Jurkat, Clone E6-1 (cell line): ENCODE results near the gene APOO. TPM values are rescaled to one million over a fixed set of nuclear protein-coding genes. Genes with fewer than 3 reads are reported as not detected.

Source experiments
- DNase-seq: peaks from one replicate; pipeline ENCODE4 v3.0.0-alpha.2; 2011; ENCODE audit warnings: low read depth, low spot score
- H3K4me3 ChIP-seq: 2 replicates; pipeline ENCODE4 v1.5.1; 2011; ENCODE audit warnings: mild to moderate bottlenecking, low read length, control low read depth, moderate library complexity
- polyA plus RNA-seq: library from polyadenylated mRNA; unstranded; fragments of >200 nt; gene quantifications from one replicate; pipeline ENCODE4 v1.2.1, GENCODE V29; 2012; ENCODE audit warnings: missing spikeins; ENCODE audit not compliant: insufficient read length, insufficient read depth

The APOO gene
- polyA plus RNA-seq, result 59.3 TPM

DNA sequence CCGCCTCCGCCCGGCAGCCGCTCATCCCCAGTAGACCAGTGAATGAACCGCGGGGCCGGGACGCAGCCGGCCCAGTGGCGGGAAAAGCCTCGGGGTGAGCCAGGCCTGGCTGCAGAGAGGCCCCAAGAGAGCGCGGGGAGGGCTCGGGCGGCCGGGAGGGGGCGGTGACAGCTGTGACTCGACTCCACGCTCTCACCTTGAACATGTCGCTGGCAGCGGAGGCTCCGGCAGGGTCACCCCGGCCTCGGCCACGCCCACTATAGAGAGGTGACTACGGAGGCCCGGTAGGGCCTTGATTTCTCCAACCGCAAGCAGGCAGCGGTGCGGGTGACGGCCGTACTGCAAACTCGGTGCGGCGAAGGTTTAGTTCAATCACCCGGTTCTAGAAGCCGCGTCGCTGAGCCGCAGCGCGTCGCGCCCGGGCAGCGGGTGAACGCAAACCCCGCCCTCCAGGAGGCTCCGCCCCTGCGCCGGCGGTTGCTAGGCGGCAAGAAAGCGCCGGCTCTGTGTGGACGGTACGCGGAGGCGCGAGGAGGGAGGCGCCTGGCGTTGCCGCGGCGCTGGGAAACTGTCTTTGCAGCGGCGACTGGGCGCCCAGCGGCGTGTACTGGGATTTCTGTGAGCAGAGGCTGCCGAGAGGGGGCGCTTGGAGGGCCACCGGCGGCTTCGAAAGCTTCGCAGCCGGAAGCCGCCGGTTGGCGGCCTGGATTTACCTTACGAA is at the start of gene APOO, which contains the start of gene CXorf58:
TSS of gene APOO (minus strand) at position 441 of the 721 bp plus-strand sequence. CDS start at position 205, 236 bp downstream.
TSS of gene CXorf58 (plus strand) at position 509 of the 721 bp plus-strand sequence. CDS start 2,297 bp downstream, outside the sequence.
- peak within 1 kb of the TSS; percentile 69 for H3K4me3 ChIP-seq
- DNase-seq, result peak; percentile 89

DNA sequence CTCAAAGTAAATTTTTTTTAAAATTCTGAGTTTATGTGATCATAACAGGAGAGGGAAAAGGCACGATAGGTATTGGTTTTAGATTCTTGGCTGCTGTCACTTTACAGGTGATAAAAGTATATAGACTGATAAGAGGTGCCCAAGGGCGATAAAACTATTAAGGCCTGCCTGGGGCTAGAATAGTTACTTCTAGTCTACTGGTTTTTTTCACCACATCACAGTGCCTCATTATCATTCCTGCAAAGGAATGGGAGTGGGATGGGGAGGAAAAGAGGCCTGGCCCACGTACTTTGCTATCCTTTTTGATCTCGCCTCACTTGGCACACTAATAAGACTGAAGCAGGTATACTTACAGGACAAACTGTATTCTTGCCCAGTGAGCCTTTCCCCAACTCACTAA is 46.7 kb upstream of the APOO start:
- H3K4me3 ChIP-seq, result no peak overlapping the region
- DNase-seq, result no peak

DNA sequence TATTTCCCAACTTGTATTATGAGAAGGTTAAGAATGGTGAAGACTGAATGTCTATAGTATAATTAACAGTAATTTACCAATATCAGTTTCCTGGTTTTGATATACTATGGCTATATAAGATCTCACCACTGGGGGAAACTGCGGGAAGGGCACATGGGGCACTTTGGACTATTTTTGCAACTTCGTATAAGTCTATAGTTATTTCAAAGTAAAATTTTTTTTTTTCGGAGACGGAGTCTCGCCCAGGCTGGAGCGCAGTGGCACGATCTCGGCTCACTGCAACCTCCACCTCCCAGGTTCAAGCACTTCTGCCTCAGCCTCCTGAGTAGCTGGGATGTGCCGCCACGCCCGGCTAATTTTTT is 46.2 kb upstream of the APOO start:
- H3K4me3 ChIP-seq, result no peak overlapping the region
- no peak for DNase-seq

DNA sequence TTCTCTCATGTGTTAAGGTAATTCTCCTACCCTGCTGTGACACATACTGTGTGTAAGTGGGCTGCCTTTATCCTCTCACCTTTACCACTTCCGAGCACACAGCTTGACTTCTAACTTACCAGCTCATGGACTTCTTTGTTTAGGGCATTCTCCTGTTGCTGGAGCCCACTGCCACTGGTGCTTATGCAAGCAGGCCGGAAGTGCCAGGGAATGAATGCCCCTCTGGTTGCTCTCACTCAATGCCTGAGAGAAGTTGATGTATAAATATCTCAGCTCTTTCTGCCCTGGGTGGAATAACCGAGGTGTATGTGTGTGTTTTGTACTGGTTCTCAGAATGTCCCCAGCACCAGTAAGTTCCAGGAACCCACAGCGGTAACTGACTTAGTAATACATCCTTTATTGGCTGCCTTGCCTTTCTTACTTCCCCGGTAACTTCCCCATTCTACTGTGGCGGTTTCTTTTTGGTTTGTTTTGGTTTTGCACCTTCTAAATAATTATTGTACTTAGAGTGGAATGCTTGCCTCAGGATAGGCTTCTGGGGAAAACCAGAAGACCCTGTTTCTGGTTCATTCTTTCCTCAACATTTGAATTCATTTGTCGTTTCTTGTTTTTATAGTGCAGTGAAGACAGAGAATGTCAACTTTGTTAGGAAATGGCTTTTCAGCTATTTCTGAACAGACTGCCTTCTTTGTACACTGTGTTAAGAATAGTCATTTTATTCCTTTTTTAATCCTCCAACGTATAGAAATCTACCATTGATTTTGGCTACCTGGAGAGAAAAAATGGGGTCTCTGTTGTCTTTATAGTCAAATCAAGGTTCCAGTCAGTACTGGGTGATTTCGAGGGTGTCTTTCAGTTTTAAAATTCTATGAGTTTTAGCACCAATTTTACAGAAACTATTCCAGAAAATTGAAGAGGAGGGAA is 45.5 kb upstream of the APOO start:
- no peak for DNase-seq
- no peak overlapping the region for H3K4me3 ChIP-seq

DNA sequence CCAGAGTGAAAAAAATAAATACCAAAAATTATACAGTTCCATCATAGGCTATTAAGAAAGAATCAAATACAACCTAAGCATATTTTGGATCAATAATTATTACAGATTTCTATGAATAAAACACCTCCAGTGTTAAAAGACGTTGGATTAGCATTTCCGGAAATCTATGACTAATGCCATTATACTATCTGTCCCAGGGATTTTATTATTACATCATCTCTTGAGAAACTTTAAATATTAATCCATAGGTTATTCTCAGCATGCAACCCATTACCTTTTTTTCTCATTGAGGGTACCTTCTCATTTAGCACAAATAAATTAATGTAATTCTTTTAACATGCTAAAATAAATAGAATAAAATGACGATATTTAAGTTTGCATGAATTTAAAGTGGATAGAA is 44.7 kb upstream of the APOO start:
- no peak overlapping the region for H3K4me3 ChIP-seq
- DNase-seq, result no peak

DNA sequence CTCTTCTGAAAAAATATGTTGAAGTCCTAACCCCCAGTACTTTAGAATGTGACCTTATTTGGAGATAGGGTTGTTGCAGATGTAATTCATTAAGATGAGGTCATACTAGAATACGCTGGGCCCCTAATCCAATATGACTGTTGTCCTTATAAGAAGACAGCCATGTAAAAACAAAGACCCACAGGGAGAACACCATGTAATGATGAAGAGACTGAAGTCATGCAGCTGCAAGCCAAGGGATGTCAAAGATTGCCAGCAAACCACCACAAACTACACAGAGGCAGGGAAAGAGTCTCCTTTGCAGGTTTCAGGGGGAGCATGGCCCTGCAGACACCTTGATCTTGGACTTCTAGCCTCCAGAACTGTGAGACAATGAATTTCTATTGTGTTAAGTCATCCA is 37.5 kb upstream of the APOO start:
- H3K4me3 ChIP-seq, result no peak overlapping the region
- DNase-seq, result no peak

DNA sequence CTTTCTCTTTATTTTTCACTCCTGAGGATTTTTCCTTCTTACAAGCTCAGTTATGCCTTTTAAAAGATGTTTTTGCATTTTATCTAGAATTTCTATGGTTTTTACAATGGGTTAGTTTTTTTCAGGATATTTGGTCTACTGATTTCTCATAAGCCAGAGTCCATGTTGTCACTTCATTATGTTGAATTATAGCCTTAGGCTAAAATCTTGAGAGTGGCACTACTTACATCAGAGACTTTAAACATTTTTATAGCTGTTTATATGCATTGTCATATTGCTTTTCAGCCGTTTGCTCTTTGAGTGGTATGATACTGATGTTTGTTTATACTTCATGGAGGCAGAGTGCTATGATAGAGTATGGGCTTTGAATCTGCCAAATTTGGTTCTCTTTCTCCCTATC is 36.5 kb upstream of the APOO start:
- DNase-seq, result no peak
- H3K4me3 ChIP-seq, result no peak overlapping the region

DNA sequence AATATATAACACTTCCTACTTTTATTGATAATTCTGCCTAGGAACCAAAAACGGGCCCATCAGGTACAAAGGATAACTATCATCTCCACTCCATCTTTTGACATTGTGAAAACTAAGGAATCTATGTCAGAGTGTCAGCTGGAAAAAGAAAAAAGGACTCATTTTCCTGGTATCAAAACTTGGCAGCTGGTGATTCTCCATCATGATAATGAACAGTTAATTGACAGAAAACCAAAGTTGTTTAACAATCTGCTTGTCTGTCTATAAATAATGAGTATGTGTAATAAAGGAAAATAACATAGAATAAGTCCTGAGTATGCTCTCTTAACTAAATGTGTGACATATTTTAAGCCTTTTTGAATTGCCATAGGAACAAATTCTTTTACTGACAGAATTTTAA is 31.5 kb upstream of the APOO start:
- H3K4me3 ChIP-seq, result no peak overlapping the region
- DNase-seq, result no peak

DNA sequence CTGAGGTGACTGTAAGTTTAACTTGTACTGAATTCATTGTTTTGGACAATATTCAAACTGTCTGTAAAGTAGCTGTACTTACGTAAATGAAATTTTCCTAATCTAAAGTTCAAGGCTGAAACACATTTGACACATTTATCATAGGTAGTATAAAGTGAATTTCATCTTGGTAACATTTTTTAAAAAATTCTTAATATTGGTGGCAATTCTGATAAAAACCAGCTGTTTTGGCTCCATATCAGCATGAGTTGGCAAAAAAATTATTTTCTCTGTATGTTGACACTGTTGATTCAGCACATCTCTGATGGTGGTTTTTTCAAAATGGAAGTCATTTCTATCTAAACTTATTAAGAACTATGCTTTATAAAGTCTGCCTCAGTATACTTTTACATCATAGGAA is 31.0 kb upstream of the APOO start:
- H3K4me3 ChIP-seq, result no peak overlapping the region
- DNase-seq, result no peak

DNA sequence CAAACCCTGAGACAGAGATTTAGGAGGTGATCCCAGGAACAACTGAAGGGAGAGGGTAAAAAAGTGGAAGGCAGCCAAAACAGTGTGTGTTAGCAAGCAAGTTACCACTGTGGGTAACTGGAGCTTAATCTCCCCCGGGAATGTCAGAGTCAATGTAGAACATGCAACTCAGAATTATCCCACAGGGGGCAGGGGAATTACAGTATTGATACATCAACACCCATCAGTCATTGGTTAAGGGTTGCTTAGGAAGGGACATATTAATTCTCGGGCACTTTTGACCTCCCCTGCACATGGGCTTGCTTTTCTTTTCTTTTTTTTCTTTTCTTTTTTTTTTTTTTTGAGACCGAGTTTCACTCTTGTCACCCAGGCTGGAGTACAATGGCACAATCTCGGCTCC is 29.4 kb upstream of the APOO start:
- DNase-seq, result no peak
- no peak overlapping the region for H3K4me3 ChIP-seq

DNA sequence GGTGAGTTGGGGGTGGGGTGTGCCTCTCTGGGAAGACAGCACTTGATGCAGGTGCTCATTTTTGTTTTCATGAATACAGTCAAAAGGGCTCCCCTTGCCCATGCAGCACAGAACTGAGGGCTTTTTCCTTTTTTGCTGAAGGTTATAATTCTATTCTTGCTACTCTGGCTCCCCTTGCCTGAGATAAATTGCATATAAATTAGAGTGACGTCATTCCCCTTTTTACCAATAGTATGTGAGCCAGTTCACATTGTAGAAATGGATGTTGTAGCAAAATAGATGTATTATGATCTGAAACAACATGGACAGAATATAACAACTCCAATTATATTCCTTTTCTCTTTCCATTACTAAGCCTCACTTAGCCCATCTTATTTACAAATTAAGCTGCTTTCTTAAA is 28.4 kb upstream of the APOO start:
- no peak overlapping the region for H3K4me3 ChIP-seq
- DNase-seq, result no peak

DNA sequence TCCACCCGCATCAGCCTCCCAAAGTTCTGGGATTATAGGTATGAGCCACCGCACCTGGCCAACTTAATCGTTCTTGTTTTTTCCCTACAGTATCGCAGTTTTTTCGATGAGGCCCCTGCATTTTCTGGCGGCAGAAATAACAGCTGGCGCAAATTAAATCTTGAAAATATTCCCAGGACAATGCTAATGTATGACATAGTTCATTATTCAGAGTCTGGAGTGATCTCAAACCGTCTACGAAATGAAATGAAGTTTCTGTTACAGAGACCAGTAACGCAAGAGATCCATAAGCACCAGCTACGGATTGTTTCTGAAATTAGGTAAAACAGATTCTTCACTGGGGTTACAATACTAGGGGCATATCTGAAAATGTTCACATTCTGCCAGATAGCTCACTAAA is 27.4 kb upstream of the APOO start:
- no peak for DNase-seq
- no peak overlapping the region for H3K4me3 ChIP-seq

DNA sequence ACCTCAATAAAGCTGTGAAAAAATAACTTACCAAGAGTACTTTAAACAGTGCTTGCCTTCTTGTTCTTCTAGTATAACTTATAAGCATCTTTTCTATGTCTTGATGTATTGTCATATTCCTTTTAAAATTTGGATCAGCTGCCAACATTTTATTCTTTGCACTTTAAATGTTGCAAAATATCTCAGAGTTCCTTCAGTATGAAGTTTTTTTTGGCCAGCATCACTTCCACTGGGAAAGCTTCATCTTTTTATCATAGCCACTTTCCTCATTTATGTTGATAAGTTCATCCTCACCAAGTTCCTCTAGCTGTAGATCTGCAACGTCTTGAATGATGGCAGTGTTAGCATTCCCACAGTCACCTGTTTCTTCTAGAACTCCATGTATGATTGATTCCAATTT is 24.3 kb upstream of the APOO start:
- DNase-seq, result no peak
- no peak overlapping the region for H3K4me3 ChIP-seq

DNA sequence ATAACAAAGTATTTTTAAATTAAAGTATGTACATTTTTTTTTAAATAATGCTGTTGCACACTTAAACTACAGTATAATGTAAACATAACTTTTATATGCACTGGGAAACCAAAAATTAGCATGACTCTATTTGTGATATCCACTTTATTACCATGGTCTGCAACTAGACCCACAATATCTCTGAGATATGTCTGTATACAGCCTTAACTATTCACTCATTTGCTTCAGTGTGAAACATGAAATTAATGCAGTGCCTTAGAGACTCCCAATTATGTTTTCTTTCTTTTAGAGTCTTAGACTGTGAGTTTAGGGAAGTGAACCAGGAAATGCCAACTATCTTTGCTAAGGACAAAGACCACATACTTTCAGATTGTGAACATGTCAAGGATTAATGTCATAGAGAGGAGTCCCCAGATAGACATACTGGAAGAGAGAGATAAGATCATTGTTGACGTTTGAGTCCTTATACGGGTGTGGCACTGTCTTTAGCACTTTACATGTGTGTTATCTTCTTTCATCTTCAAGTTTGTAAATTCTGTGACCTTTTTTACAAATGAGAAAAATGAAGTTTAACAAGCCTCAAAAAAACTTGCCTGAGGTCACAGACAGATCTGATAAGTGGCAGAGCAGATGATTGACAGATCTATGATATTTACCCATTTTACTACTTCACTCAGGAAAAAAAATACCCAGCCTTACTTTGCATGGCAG is 23.3 kb upstream of the APOO start:
- DNase-seq, result peak; percentile 25
- no peak overlapping the region for H3K4me3 ChIP-seq

DNA sequence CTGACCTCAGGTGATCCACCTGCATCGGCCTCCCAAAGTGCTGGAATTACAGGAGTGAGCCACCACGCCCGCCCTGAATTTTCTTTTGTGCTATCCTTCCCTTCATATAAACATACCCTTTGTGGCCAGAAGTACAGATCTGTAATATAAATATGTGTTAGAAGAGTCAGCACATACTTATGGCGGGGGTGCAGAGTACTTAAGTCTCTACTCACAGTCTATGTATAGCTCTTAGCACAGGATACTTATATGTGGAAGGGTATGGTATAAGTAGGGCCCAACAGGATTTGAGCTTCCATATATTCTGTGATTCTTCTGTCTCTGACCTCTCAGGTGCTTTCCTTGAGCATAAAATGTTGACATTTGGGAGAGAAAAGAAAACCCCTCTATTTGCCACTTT is 18.3 kb upstream of the APOO start:
- no peak overlapping the region for H3K4me3 ChIP-seq
- DNase-seq, result no peak

DNA sequence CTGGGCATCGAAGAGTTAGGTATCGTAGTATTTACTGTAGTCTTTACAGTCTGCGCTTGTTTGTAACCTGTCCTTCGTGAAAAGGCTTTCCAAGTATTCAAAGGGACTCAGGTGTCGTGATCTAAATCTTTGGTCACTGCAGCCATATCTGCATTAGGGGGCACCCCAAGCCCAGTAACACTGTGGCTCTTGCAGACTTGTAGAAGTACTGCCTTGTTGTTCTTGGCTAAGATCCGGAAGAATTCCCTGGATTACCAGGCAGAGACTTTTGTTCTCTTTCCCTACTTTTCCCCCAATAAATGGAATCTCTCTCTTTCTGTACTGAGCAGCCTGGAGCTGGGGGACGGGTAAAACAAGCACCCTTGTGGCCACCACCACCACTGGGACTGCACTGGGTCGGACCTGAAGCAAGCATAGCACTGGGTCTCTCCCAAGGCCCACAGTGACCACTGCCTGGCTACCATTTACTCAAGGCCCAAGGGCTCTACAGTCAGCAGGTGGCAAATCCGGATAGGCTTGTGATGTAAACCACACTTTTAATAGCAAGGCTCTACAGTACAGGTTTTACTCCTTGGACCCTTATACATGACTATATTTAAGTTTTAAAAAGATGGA is 12.1 kb upstream of the APOO start:
- no peak for DNase-seq
- H3K4me3 ChIP-seq, result no peak overlapping the region

DNA sequence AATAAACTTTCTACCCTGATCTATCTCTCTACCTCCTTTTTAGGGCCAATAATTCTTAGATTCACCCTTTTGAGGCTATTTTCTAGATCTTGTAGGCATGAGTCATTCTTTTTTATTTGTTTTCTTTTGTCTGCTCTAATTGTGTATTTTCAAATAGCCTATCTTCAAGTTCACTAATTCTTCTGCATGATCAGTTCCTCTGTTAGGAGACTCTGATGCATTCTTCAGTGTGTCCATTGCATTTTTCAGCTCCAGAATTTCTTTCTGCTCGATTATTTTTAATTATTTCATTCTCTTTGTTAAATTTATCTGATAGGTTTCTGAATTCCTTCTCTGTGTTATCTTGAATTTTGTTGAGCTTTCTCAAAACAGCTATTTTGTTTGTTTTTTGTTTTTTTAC is 11.4 kb upstream of the APOO start:
- no peak overlapping the region for H3K4me3 ChIP-seq
- no peak for DNase-seq

DNA sequence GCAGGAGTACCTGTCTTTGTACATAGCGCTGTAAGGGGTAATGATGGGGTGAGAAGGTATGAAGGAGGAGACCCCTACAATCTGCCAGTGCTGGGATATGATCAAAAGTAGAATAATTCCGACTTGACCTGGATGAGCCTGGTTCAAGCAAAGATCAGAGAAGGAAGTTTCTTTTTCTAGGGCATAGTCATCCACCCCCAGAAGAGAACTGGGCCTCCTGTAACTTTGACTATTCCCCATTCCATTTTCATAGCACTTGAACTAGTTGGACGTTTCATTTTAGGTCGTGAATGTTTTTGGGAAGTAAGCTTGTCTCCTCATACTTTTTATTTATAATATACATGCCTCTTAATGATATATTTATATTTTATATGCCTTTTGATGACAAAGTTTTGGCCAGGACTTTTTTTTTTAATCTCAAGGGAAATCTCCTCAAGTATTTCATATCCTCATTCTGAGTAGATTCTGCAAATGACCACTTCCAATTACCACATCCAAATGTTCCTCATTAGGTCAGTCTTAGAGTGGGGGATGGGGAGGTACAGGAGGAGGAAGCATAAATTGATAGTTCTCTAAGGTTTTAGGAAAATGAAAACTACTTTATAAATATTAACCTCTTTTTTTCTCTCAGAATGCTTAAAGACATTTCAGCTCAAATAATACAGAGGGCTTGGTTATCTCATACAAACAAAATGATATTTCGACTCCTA is 3.5 kb upstream of the APOO start:
- no peak overlapping the region for H3K4me3 ChIP-seq
- DNase-seq, result no peak
